HG02798 (cell line): Measurements from ENCODE around the gene NCLN.
"Not testable (repeated sequence)": the region's sequence is repeated elsewhere in the genome, so short reads cannot be mapped to it uniquely, and the experiment has no call there.

Experiments used
- ATAC-seq: cut with Tn5 transposase; IDR thresholded peaks from one replicate; pipeline ENCODE4 v1.9.1; 2021; ENCODE audit warnings: mild to moderate bottlenecking; ENCODE audit not compliant: unreplicated experiment, poor library complexity

NCLN gene

GRCh38 chr19:3153286-3154230 is 32.2 kb upstream of the NCLN start:
- no peak for ATAC-seq

GRCh38 chr19:3154447-3154846 is 31.3 kb upstream of the NCLN start:
- not testable (repeated sequence) for ATAC-seq

DNA sequence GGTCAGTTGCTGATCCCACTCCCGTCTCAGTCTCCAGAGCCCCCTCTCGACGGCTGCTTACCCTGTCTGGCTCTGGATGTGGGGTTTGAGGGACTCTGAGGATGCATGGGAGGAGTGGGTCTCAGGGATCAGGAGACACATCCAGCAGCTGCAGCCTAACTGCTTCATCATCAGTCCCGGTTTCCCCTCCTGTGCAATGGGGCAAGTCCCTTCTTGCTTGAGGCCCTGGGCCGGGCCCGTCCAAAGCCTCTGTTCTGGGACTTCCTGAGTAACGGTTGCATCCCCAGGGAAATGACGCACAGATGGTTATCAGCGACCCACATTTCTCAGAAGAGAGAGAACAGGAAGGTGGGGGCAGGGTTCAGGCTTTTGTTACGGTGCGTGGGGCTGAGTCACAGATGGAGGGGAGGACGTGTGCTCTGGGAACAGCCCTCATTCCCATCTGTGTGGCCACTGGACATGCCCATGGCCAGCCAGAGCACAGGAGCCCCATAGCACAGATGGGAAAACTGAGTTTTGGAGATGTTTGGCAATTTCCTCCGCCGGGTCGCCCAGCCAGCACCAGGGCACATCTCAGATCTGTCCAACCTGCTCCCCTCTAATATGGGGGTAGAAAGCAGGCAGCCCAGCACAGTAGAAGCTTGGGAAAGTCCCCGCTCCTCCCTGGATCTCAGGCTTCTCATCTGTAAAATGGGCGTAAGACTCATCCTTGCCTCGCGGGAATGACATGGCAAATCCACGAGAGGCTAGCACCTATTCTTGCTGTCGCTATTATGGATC is 30.6 kb upstream of the NCLN start:
- ATAC-seq: peak; percentile 82

DNA sequence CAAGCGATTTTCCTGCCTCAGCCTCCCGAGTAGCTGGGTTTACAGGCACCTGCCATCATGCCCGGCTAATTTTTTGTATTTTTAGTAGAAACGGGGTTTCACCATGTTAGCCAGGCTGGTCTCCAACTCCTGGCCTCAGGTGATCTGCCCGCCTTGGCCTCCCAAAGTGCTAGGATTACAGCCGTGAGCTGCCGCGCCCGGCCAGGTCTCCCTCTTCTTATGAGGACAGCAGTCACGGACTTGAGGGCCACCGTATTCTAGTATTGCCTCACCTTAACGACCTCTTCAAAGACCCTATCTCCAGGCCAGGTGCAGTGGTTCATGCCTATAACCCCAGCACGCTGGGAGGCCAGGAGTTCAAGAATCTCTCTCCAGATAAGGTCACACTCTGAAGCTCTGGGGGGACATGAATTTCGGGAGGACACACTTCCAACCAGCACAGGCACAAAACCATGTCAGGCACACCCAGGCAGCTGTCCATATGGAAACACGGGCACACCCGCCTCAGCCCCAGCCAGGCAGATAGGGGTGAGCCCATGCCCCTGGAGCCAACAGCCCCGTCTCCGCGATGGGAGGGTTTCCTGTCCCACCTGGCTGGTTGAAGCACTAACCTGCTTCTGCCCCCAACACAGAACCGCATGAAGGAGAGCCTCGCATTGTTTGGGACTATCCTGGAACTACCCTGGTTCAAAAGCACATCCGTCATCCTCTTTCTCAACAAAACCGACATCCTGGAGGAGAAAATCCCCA is 28.5 kb upstream of the NCLN start:
- ATAC-seq: no peak

DNA sequence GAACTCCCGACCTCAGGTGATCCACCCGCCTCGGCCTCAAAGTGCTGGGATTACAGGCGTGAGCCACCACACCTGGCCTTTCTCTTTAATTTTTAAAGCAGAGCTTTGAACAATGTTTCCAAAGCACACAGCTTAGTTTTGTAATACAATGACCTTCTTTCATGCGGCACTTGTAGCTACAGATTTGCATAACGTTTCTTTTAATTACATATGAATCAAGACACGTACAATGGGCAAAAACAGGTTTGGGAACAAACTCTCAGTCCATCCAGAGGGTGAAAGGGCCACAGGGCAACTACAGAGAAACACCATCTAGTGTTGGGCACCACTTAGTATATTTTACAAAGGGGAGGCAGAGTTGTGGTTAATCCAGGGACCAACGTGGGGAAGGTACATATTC is 26.2 kb upstream of the NCLN start:
- no peak for ATAC-seq

GRCh38 chr19:3160219-3160618 is 25.5 kb upstream of the NCLN start:
- no peak for ATAC-seq

DNA sequence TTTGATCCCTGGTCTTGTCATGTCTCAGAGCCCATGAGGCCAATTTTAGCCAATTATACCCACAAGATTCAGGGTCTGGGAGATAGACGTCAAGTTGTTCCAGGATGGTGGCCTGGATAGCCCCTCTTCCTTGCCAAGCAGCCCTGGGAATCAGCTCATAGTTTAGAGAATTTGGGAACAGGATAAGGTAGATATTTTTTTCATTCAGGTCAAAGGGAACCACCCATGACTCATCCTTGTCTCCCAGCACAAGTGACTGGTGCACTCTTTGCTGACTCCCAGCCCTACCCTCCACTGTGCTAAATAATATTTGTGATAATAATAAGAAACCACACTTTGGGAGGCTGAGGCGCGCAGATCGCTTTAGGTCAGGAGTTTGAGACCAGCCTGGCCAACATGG is 24.3 kb upstream of the NCLN start:
- ATAC-seq: no peak

DNA sequence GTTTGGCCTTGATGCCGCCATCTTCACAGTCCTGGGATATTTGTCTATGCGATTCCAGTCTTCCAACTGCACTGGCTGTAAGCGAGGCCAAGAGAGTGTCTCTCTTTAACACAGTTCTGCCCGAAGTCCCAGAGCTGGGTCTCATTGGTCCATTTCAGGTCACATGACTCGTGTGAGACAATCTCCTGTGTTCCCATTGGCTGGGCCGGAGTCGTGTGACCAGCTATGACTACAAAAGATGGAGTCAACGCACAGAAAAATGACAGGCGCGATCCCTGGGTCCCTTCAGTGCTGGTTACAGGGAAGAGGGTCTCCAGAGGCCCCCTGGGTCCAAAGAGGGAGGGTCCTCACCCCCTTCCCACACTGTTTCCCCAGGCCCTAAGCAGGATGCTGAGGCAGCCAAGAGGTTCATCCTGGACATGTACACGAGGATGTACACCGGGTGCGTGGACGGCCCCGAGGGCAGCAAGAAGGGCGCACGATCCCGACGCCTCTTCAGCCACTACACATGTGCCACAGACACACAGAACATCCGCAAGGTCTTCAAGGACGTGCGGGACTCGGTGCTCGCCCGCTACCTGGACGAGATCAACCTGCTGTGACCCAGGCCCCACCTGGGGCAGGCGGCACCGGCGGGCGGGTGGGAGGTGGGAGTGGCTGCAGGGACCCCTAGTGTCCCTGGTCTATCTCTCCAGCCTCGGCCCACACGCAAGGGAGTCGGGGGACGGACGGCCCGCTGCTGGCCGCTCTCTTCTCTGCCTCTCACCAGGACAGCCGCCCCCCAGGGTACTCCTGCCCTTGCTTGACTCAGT is 23.1 kb upstream of the NCLN start:
- ATAC-seq: no peak

GRCh38 chr19:3163230-3163886 is 22.4 kb upstream of the NCLN start:
- ATAC-seq: no peak

- no peak for ATAC-seq
Observed at GRCh38 chr19:3163943-3164342, 21.8 kb upstream of the NCLN start.

DNA sequence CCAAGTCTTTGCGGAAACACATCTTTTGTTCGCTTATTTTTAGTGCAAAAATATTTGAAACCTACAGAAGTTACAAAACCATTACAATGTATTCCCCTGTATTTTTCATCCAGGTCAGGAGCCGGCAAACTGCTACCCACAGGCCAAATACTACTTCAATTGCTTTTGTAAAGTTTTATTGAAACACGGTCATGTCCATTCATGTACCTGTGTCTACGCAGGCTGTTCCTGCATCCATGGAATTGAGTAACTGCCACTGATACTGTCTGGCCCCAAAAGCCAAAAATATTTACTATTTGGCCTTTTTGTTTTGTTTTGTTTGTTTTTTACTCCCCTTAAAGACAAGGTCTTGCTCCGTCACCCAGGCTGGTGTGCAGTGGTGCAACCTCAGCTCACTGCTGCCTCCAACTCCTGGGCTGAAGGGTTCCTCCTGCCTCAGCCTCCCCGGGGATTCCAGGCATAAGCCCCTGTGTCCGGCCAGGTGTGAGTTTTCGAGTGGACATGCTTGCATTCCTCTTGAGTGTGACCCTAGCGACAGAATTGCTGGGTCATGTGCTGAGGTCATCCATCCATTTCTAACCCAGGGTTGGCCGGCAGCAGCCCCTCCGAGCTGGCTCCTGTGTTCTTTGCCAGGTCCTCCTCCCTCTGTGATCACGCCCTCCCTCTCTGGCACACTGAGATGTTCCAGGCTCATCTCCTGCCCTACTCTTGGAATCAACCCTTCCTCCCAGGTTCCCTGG is 18.0 kb upstream of the NCLN start:
- ATAC-seq: no peak

DNA sequence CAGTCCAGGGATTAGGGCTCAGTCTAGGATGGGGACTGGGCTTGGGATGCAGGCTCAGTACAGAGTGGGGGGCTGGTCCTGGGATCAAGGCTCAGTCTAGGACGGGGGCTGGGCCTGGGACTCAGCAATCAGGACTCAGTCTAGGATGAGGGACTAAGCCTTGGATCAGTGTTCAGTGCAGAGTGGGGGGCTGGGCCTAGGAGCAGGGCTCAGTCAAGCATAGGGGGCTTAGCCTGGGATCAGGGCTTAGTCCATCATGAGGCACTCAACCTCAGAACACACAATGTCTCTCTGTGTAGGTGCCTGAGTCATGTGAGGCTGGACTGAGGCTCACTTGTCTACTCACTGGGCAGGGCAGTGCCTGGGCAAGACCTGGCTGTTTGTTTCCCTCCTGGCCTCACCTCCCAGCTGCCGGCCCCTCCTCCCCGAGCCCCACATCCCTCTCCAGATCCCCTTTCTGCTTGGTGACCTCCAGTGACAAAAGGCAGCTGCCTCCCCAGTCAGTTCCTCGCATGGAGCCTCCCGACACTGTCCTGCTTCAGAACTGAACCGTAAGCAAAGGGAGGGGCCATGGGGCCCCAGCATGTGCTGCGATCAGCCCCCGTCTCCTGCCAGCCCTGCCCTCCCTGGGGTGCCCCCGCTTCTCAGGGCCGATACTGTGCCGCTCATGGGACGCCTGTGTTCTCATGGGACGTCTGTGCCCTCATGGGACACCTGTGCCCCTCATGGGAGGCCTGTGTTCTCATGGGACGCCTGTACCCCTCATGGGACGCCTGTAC is 13.6 kb upstream of the NCLN start:
- ATAC-seq: no peak

- ATAC-seq: not testable (repeated sequence)
Observed at GRCh38 chr19:3172673-3173000, 13.1 kb upstream of the NCLN start.

DNA sequence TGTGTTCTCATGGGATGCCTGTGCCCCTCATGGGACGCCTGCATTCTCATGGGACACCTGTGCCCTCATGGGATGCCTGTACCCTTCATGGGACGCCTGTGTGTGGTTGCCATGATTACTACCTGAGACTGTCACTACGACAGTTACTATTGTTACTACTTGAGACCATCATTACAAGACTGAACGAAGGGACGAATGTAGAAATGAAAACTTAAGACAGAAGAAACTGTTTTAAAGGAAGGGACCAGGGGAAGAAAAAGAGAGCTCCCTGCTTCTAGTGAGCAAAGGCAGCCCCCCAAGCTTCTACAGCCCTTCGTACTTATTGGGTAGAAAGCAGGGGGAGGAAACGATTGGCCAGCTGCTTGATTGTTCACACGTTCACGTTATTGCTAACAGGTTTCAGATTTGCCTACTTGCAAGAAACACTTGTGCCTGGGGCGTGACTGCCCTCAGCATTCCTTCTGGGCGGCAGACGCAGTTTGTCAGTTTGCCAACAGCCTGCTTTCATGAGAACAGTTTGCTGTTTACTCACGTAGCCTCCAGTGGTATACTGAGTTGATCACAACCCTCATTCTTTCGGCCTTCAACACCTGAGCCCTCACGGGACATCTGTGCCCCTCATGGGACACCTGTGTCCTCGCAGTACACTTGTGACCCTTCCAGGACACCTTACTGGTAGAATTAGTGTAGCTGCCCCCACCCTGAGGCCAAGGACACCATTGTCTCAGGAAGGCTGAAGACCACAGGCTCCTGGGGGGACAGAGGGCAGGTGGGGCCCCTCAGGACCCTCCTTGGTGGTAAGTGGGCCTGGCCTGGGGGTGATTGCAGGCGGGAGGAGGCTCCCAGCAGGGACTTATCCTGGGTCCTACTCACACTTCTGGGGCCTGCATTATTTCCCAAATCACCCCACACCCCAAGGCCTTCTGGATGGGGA is 9.7 kb upstream of the NCLN start:
- no peak for ATAC-seq

DNA sequence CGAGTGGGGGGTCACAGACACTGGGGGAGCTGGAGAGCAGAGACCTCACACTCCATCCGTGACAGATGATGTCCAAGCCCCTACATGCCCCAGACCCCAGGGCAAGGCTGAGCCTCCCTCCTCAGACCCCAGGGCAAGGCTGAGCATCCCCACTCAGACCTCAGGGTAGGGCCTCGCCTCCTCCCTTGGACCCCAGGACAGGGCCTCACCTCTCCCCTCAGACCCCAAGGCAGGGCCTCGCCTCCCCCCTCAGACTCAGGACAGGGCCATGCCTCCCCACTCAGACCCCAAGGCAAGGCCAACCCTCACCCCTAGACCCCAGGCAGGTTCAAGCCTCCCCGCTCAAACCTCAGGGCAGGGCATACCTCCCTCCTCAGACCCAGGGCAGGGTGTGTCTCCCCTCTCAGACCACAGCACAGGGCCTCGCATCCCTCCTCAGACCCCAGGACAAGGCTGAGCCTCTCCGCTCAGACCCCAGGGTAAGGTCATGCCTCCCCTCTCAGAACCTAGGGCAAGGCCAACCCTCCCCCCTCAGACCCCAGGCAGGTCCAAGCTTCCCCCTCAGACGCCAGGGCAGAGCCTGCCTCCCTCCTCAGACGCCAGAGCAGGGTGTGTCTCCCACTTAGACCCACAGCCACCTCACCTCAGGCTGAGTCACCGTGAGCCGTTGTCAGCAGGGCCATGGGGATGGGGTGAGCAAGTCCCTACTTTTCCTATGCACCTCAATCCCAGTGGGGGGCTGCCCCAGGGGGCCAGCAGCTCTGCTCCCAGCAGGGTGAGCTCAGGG is 8.8 kb upstream of the NCLN start:
- ATAC-seq: no peak

DNA sequence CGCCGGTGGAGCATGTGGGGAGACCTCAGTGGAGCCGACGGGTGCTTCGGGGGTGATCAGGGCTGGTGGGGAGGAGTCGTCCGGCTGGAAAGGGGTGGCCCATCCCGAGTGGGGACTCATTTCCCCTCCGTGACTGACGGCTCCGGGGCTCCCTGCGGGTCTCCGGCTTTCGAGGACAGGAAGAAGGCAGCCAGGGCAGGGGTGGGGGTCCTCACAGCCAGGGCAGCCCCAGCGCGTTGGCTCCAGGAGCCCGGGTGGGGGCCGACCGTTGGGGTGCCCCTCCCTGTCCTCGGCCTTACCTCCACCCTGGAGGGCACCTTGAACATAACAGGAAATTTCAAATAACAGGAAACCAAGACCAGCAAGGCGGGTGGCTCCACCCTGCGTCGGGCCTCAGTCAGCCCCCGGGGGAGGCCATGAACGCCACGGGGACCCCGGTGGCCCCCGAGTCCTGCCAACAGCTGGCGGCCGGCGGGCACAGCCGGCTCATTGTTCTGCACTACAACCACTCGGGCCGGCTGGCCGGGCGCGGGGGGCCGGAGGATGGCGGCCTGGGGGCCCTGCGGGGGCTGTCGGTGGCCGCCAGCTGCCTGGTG is 7.3 kb upstream of the NCLN start, which contains the start of gene S1PR4:
S1PR4 (plus strand) TSS at position 393 of the 596 bp plus-strand sequence; CDS start at position 417, 24 bp downstream.
- peak; percentile 31 for ATAC-seq
